ENCODE results near the gene RBM6. TPM values are rescaled to one million over a fixed set of nuclear protein-coding genes. Genes with fewer than 3 reads are reported as not detected.

Gene RBM6
- total and polyA plus RNA-seq, 2 experiments from 2014 or later: 66.6 to 97.6 TPM

- peaks cover 19% of the 10 kb centered on the region for H3K4me1 ChIP-seq (ENCODE audit: insufficient read depth)
- no peaks in the 10 kb centered on the region; the same call in 1 of the 2 replicates for H3K9me2 ChIP-seq (ENCODE audit: insufficient read depth)
- H2AFZ ChIP-seq: no peak overlapping the region
- peaks cover 34% of the 10 kb centered on the region for H3K36me3 Mint-ChIP-seq (ENCODE audit: low read depth)
- H3K36me3 ChIP-seq (ENCODE audit: insufficient read depth): peaks cover 24% of the 10 kb centered on the region
- peak overlapping the region; percentile 32; the same call in 1 of the 2 replicates for H3K27ac ChIP-seq (ENCODE audit: low read depth)
- TF ChIP-seq ETS1 (IDR thresholded peaks at IDR 0.05): no peak
- TF ChIP-seq STAT1 (IDR thresholded peaks at IDR 0.05; ENCODE audit: unreplicated experiment): no peak
- 0 out of 2 replicates have a peak, but pooled peaks have one; percentile 30 for TF ChIP-seq POLR2AphosphoS5 (IDR thresholded peaks at IDR 0.05; ENCODE audit: low read depth)
- TF ChIP-seq REST (IDR thresholded peaks at IDR 0.05; ENCODE audit: unreplicated experiment): no peak
- no peak for TF ChIP-seq NANOG (IDR thresholded peaks at IDR 0.05; ENCODE audit: borderline replicate concordance)
- no peak for TF ChIP-seq JUNB (IDR thresholded peaks at IDR 0.05; ENCODE audit: unreplicated experiment)
- TF ChIP-seq EZH2 (IDR thresholded peaks at IDR 0.05; ENCODE audit: low read depth, unreplicated experiment): no peak
- peak; percentile 99 for TF ChIP-seq ZNF462 (CRISPR knock-in tag; IDR thresholded peaks at IDR 0.05)
- TF ChIP-seq ZNF331 (CRISPR knock-in tag; IDR thresholded peaks at IDR 0.05; ENCODE audit: low read depth): no peak
- peak; percentile 90 to 99 for TF ChIP-seq CTCF (conservative IDR thresholded peaks at IDR 0.05; ENCODE audit: low read depth in 2 of 2)
- TF ChIP-seq CREB1 (CRISPR knock-in tag; IDR thresholded peaks at IDR 0.05; ENCODE audit: low read depth): no peak
- no peak for TF ChIP-seq EZH2phosphoT487 (IDR thresholded peaks at IDR 0.05; ENCODE audit: unreplicated experiment)
- peak; percentile 82; the same call in 1 of the 2 replicates for TF ChIP-seq ZNF114 (CRISPR knock-in tag; IDR thresholded peaks at IDR 0.05)
- H3K27me3 Mint-ChIP-seq (ENCODE audit: insufficient read depth, low read depth, poor library complexity): peaks cover 16% of the 10 kb centered on the region
- no peak overlapping the region for H3K4me3 ChIP-seq
- peaks cover 15% of the 10 kb centered on the region; the same call in 1 of the 2 replicates for H3F3A ChIP-seq (replicated peaks; ENCODE audit: low read depth)
- H3K4me1 Mint-ChIP-seq: peaks cover 25% of the 10 kb centered on the region
- no peaks in the 10 kb centered on the region for H3K27me3 ChIP-seq (ENCODE audit: insufficient read depth)
- H3K27ac Mint-ChIP-seq: no peak overlapping the region
- H3K4me3 Mint-ChIP-seq: no peak overlapping the region
- no peaks in the 10 kb centered on the region for H3K79me2 ChIP-seq (replicated peaks; ENCODE audit: insufficient read depth)
- peaks cover 6% of the 10 kb centered on the region; the same call in 1 of the 2 replicates for H4K20me1 ChIP-seq (replicated peaks; ENCODE audit: insufficient read depth)
- peak; percentile 88 for DNase-seq (ENCODE audit: low spot score)
- ATAC-seq: peak; percentile 83
- H3K9me3 Mint-ChIP-seq: no peaks in the 10 kb centered on the region
- no peak overlapping the region for H3K4me2 ChIP-seq
Measured at GRCh38 chr3:50121072-50122032, 181.4 kb downstream of the RBM6 start.

Measured in GM23338 (cell line).